A673 (cell line): ENCODE measurements around the gene B3GAT3. TPM values are rescaled to one million over a fixed set of nuclear protein-coding genes. Genes with fewer than 3 reads are reported as not detected.

ENCODE experiments used
- Bru-seq: library from RNA; stranded (reverse); fragments of 400-500 nt; gene quantifications from one replicate; lab custom pipeline; 2021; lab: Mats Ljungman, UMichigan
- BruChase-seq, 2 experiments: library from RNA; stranded (reverse); fragments of 400-500 nt; gene quantifications; one replicate each; lab custom pipeline; 2021; lab: Mats Ljungman, UMichigan
- BruUV-seq: library from RNA; stranded (reverse); fragments of 400-500 nt; replicated peaks from 2 replicates; lab custom pipeline; 2021; lab: Mats Ljungman, UMichigan
- CTCF ChIA-PET: fragments of 300-600 bp; sonication (Branson Sonifier 250); formaldehyde crosslinking; loops from one replicate; lab custom pipeline; 2022; ENCODE audit warnings: antibody characterized with exemption; lab: Charles Lee
- POLR2A ChIA-PET: fragments of 300-600 bp; sonication (Branson Sonifier 250); formaldehyde crosslinking; loops from one replicate; lab custom pipeline; 2022; ENCODE audit warnings: antibody characterized with exemption; ENCODE audit not compliant: low non-redundant PET; lab: Charles Lee
- DNase-seq: peaks from one replicate; pipeline ENCODE4 v3.0.0-alpha.2; 2015; ENCODE audit warnings: low spot score
- H3K27ac ChIP-seq: fragments of 200-600 bp; sonication (generic); 2 replicates; pipeline ENCODE4 v1.5.1; 2016; ENCODE audit warnings: mixed run types, low read depth, mild to moderate bottlenecking, mixed read lengths, antibody characterized with exemption, low read length; ENCODE audit not compliant: poor library complexity, severe bottlenecking
- H3K27me3 ChIP-seq: fragments of 200-600 bp; sonication (generic); replicated peaks from 2 replicates; pipeline ENCODE4 v1.6.1; 2017; ENCODE audit warnings: mixed run types, low read depth, mild to moderate bottlenecking, mixed read lengths, antibody characterized with exemption, low read length; ENCODE audit not compliant: insufficient read depth, poor library complexity
- H3K36me3 ChIP-seq: fragments of 200-600 bp; sonication (generic); 2 replicates; pipeline ENCODE4 v1.6.1; 2016; ENCODE audit warnings: mixed run types, mild to moderate bottlenecking, mixed read lengths, antibody characterized with exemption, low read length; ENCODE audit not compliant: insufficient read depth, poor library complexity, severe bottlenecking
- H3K4me1 ChIP-seq: fragments of 200-600 bp; sonication (generic); 2 replicates; pipeline ENCODE4 v1.6.1; 2017; ENCODE audit warnings: mixed run types, mild to moderate bottlenecking, mixed read lengths, antibody characterized with exemption, low read length; ENCODE audit not compliant: insufficient read depth, poor library complexity, severe bottlenecking
- H3K4me3 ChIP-seq: fragments of 200-600 bp; sonication (generic); 2 replicates; pipeline ENCODE4 v1.5.1; 2016; ENCODE audit warnings: low read depth, mixed run types, mild to moderate bottlenecking, mixed read lengths, low read length; ENCODE audit not compliant: poor library complexity, severe bottlenecking
- H3K9me3 ChIP-seq: fragments of 200-600 bp; sonication (generic); 2 replicates; pipeline ENCODE4 v1.6.1; 2016; ENCODE audit warnings: mixed run types, low read depth, mild to moderate bottlenecking, mixed read lengths, antibody characterized with exemption, low read length; ENCODE audit not compliant: poor library complexity, severe bottlenecking
- CTCF ChIP-seq: fragments of 300-800, 200-600 bp; sonication (generic); conservative IDR thresholded peaks from 2 replicates; pipeline ENCODE4 v1.5.1; 2017; ENCODE audit warnings: low read depth, mild to moderate bottlenecking, antibody characterized with exemption, low read length, moderate library complexity, mixed read lengths
- EZH2 ChIP-seq: fragments of 200-600 bp; sonication (generic); IDR thresholded peaks from 2 replicates; pipeline ENCODE4 v1.6.1; 2017; ENCODE audit warnings: borderline replicate concordance, low read depth, mild to moderate bottlenecking, mixed read lengths, antibody characterized with exemption, low read length; ENCODE audit not compliant: poor library complexity, severe bottlenecking
- intact Hi-C: fragments of 100-400 bp; cut with micrococcal nuclease; formaldehyde crosslinking; loops from one replicate; pipeline ENCODE4 v1.10.0; 2022; ENCODE audit not compliant: unreplicated experiment
- long read RNA-seq: library from polyadenylated mRNA; stranded (forward); transcript quantifications from one replicate; pipeline ENCODE4 v2.0.0, GENCODE V29; 2022
- total RNA-seq: library from RNA; stranded (reverse); gene quantifications from 2 replicates; pipeline ENCODE4 v1.2.3, GENCODE V29; 2021

B3GAT3 gene
- total RNA-seq (64.7 and 68.2 TPM in 2 replicates), Bru-seq, nascent RNA (percentile 79 among the genes with signal in this experiment), BruChase-seq, experiment 1, labeled RNA remaining after a 2-hour chase (percentile 81 among the genes with signal in this experiment), BruChase-seq, experiment 2, labeled RNA remaining after a 6-hour chase (percentile 88 among the genes with signal in this experiment)
- long read RNA-seq, transcript B3GAT3-201 (5 exons, 1,641 nt): major isoform, 62 of 86 reads
- long read RNA-seq, partial matches to known transcripts: 8 of 86 reads
- long read RNA-seq, other reads (novel, unspliced or antisense): 16 of 86 reads

DNA sequence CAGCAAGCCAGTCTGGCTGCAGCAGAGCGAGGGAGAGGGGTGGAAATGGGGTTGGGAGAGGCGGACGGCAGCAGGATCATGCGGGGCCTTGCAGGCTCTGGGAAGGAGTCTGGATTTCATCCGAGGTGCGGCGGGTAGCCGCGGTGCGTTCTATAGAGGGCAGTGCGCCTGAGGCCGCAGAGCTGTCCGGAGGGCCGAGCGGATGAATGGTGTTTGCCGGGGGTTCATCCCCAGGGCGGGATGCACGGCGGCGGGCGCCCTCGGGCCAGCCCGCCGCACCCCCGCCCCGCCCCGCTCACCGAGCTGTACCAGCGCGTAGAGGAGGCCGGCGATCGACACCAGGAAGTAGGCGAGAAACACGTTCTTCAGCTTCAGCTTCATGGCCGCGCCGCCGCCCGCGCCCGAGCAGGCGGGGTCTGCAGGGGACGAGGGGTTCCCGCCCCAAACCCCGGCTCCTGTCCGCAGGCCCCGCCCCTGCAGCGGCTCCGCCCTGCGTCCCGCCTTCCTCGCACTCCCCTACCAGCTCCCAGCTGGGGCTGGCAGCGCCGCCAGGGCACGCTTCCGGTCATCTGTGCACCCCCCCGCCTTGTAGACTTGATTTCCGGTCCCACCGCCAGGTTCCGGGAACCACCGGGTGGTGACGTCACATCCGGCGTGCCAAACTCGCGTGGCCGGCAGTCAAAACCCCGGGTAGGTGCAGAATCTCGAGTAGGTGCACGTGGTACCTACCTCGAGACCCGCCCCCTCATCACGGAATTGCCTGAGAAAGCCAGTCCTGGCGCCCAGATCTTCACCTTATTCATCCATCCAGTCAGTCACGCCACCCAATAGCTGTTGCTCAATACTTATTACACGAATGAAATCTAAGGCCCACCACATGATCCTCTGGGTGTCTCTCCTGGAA lies at the start of gene B3GAT3:
TSS of gene B3GAT3 (minus strand) at position 420 of the 904 bp plus-strand sequence. CDS start at position 381, 39 bp downstream.
- DNase-seq: peak; percentile 97
- Histone ChIP-seq H3K36me3 (peaks cover 29% of the 10 kb centered on the region), H3K9me3 (no peaks in the 10 kb centered on the region), H3K27me3 (no peaks in the 10 kb centered on the region), H3K27ac (peak within 1 kb of the TSS; percentile 86), H3K4me3 (peak within 1 kb of the TSS; percentile 57), H3K4me1 (peaks cover 12% of the 10 kb centered on the region)
- ChIA-PET POLR2A (interaction anchor here (0.6 kb wide), 1 partner anchor 264 kb away, joined by 4 read pairs; no protein-coding TSS in a partner anchor), CTCF (interaction anchor here (0.6 to 1.1 kb wide), 4 partner anchors 10 to 833 kb away, joined by 3 to 8 read pairs (median 5); partner anchors contain the start of gene TUT1)
- intact Hi-C loops: no loop called here
- BruUV-seq: no TSS peak
- TF ChIP-seq CTCF (no peak), EZH2 (no peak)

- CTCF ChIA-PET: no interaction called here
Observed at GRCh38 chr11:62671236-62671607, 49.4 kb upstream of the B3GAT3 start.

More at GRCh38 chr11:62671236-62671607, 49.4 kb upstream of the B3GAT3 start:
- no TSS peak for BruUV-seq
- Histone ChIP-seq H3K4me3 (peak overlapping the region; percentile 85), H3K36me3 (peaks cover 43% of the 10 kb centered on the region), H3K27ac (peak overlapping the region; percentile 90), H3K4me1 (peaks cover 30% of the 10 kb centered on the region), H3K27me3 (no peaks in the 10 kb centered on the region), H3K9me3 (no peaks in the 10 kb centered on the region)
- TF ChIP-seq CTCF (no peak), EZH2 (no peak)
- POLR2A ChIA-PET: interaction anchor here (0.6 to 0.7 kb wide), 2 partner anchors 10 to 203 kb away, joined by 3 to 4 read pairs; no protein-coding TSS in a partner anchor
- DNase-seq: no peak
- intact Hi-C loops: no loop called here
